GM12891 (cell line): Measurements from ENCODE around the gene FGGY.

Experiments
- PAX5 ChIP-seq: IDR thresholded peaks from 2 replicates; pipeline ENCODE4 v1.6.1; 2011; ENCODE audit warnings: low read length, moderate library complexity, mild to moderate bottlenecking; ENCODE audit not compliant: insufficient read depth, severe bottlenecking
- POLR2A ChIP-seq: IDR thresholded peaks from 2 replicates; pipeline ENCODE4 v1.6.1; 2011; ENCODE audit warnings: low read depth, low read length, control low read depth
- POLR2AphosphoS5 ChIP-seq: IDR thresholded peaks from 2 replicates; pipeline ENCODE4 v1.6.1; 2011; ENCODE audit warnings: low read depth, low read length, control low read depth
- POU2F2 ChIP-seq: IDR thresholded peaks from 2 replicates; pipeline ENCODE4 v1.6.1; 2011; ENCODE audit warnings: low read depth, mild to moderate bottlenecking, control low read depth, low read length, moderate library complexity
- SPI1 ChIP-seq: IDR thresholded peaks from 2 replicates; pipeline ENCODE4 v1.6.1; 2011; ENCODE audit warnings: low read depth, low read length, control low read depth
- TAF1 ChIP-seq: IDR thresholded peaks from 2 replicates; pipeline ENCODE4 v1.6.1; 2011; ENCODE audit warnings: low read depth, low read length, control low read depth

- TF ChIP-seq POLR2A = no peak
- no peak for TF ChIP-seq POLR2AphosphoS5
- TF ChIP-seq TAF1 = no peak
- TF ChIP-seq PAX5 = no peak
- TF ChIP-seq SPI1 = no peak
- TF ChIP-seq POU2F2 = no peak
Observed at GRCh38 chr1:59718989-59719360, 422.1 kb downstream of the FGGY start.
